ENCODE data around the gene PCSK1. TPM values are rescaled to one million over a fixed set of nuclear protein-coding genes. Genes with fewer than 3 reads are reported as not detected.

The PCSK1 gene
- total RNA-seq, 1 experiment from 2014 or later, result not detected

- no peak for TF ChIP-seq POLR2AphosphoS5 (IDR thresholded peaks at IDR 0.05; ENCODE audit: low read depth, low read length)
- no peak for TF ChIP-seq TCF7L2 (IDR thresholded peaks at IDR 0.05; ENCODE audit: low read depth, low read length)
- TF ChIP-seq REST (IDR thresholded peaks at IDR 0.05; ENCODE audit: insufficient read depth in 1 of 2, low read depth in 2 of 2, low read length in 1 of 2), result no peak
- no peak for TF ChIP-seq SIN3A (IDR thresholded peaks at IDR 0.05; ENCODE audit: borderline replicate concordance, insufficient read depth, low read depth, low read length)
- TF ChIP-seq CTCF (IDR thresholded peaks at IDR 0.05), result no peak
- intact Hi-C loops (cut with micrococcal nuclease; ENCODE audit: unreplicated experiment), result no loop called here
Observed at GRCh38 chr5:96388176-96388575, 44.9 kb downstream of the PCSK1 start.

GRCh38 chr5:96387616-96388015, 45.4 kb downstream of the PCSK1 start:
- POLR2A ChIA-PET, result no interaction called here
- Histone ChIP-seq H3K4me1 (ENCODE audit: control insufficient read depth, insufficient read depth, low read length) (no peaks in the 10 kb centered on the region), H3K27me3 (ENCODE audit: control insufficient read depth, insufficient read depth, low read length) (peaks cover 8% of the 10 kb centered on the region), H3K9me3 (ENCODE audit: control insufficient read depth, insufficient read depth, low read depth, low read length) (no peaks in the 10 kb centered on the region), H3K36me3 (ENCODE audit: control insufficient read depth, insufficient read depth, low read length) (no peaks in the 10 kb centered on the region), H3K27ac (ENCODE audit: low read length) (no peak overlapping the region), H3K4me3 (ENCODE audit: low read depth in 2 of 2, low read length in 2 of 2) (no peak overlapping the region)
- in situ Hi-C loops (cut with HindIII; ENCODE audit: low pct_unique_long_range_greater_than_20kb, low sequenced_read_pairs), result no loop called here
- CTCF ChIA-PET, result no interaction called here
- intact Hi-C loops (cut with micrococcal nuclease; ENCODE audit: unreplicated experiment), result no loop called here
- TF ChIP-seq TCF7L2 (IDR thresholded peaks at IDR 0.05; ENCODE audit: low read depth, low read length) (no peak), POLR2AphosphoS5 (IDR thresholded peaks at IDR 0.05; ENCODE audit: low read depth, low read length) (no peak), SIN3A (IDR thresholded peaks at IDR 0.05; ENCODE audit: borderline replicate concordance, insufficient read depth, low read depth, low read length) (no peak), REST (IDR thresholded peaks at IDR 0.05; ENCODE audit: insufficient read depth in 1 of 2, low read depth in 2 of 2, low read length in 1 of 2) (no peak), CTCF (IDR thresholded peaks at IDR 0.05) (no peak)
- no peak for DNase-seq (ENCODE audit: low read depth, low spot score)
- no peak for ATAC-seq
- no TSS peak for BruUV-seq (replicated peaks)

More at GRCh38 chr5:96388176-96388575, 44.9 kb downstream of the PCSK1 start:
- in situ Hi-C loops (cut with HindIII; ENCODE audit: low pct_unique_long_range_greater_than_20kb, low sequenced_read_pairs), result no loop called here
- CTCF ChIA-PET, result interaction anchor here (0.6 kb wide), 1 partner anchor 171 kb away, joined by 3 read pairs; no protein-coding TSS in a partner anchor
- H3K36me3 ChIP-seq (ENCODE audit: control insufficient read depth, insufficient read depth, low read length), result no peaks in the 10 kb centered on the region
- H3K27me3 ChIP-seq (ENCODE audit: control insufficient read depth, insufficient read depth, low read length), result peaks cover 5% of the 10 kb centered on the region
- no peak overlapping the region for H3K27ac ChIP-seq (ENCODE audit: low read length)
- DNase-seq (ENCODE audit: low read depth, low spot score), result no peak
- POLR2A ChIA-PET, result no interaction called here
- H3K4me3 ChIP-seq (ENCODE audit: low read depth in 2 of 2, low read length in 2 of 2), result no peak overlapping the region
- no peaks in the 10 kb centered on the region for H3K9me3 ChIP-seq (ENCODE audit: control insufficient read depth, insufficient read depth, low read depth, low read length)
- BruUV-seq (replicated peaks), result no TSS peak
- no peak for ATAC-seq
- no peaks in the 10 kb centered on the region for H3K4me1 ChIP-seq (ENCODE audit: control insufficient read depth, insufficient read depth, low read length)

Measured in Panc1 (cell line).